ENCODE results near the gene CRIP2.

The CRIP2 gene

GRCh38 chr14:105490267-105490571, 15.6 kb downstream of the CRIP2 start:
- TF ChIP-seq CTCF (IDR thresholded peaks at IDR 0.05), result no peak

- peak; percentile 89 for TF ChIP-seq CTCF (IDR thresholded peaks at IDR 0.05)
These were observed 16.1 kb downstream of the CRIP2 start, which contains the start of gene TEDC1 for GRCh38 chr14:105490572-105491365. TSS of gene TEDC1 (plus strand) at chr14:105491246. CDS start at chr14:105491376, 130 bp downstream.

GRCh38 chr14:105491366-105491973, 16.8 kb downstream of the CRIP2 start:
- TF ChIP-seq CTCF (IDR thresholded peaks at IDR 0.05), result no peak

- TF ChIP-seq CTCF (IDR thresholded peaks at IDR 0.05), result no peak
These were observed 17.7 kb downstream of the CRIP2 start for GRCh38 chr14:105492031-105492970.

GRCh38 chr14:105492971-105493871, 18.6 kb downstream of the CRIP2 start:
- no peak for TF ChIP-seq CTCF (IDR thresholded peaks at IDR 0.05)

- TF ChIP-seq CTCF (IDR thresholded peaks at IDR 0.05), result no peak
These were observed 19.4 kb downstream of the CRIP2 start for GRCh38 chr14:105493921-105494605.
